Measurements from ENCODE around the gene RGS6. TPM values are rescaled to one million over a fixed set of nuclear protein-coding genes. Genes with fewer than 3 reads are reported as not detected.

RGS6 gene
- total RNA-seq, 1 donor from 2014 or later, result 0.24 TPM

DNA sequence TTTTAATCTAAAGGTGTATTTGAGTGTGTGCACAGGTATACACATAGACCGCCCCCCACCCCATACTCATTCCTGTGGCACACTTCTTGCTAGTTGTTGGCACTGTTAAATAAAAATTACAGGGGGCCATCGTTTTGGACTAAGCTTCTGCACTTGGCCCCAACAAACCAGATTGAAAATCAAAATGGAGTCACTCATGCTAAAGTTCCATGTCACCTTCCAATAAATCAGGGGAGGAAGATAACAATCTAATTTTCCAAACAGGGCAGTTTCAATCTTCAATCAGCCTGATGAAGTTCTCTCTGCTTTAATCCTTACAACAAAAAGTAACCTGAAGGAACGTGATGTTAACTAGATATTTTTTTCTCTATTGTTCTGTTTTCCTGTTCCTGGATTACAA lies 78.2 kb downstream of the RGS6 start:
- Mint-ChIP-seq H3K36me3 (ENCODE audit: unreplicated experiment) (no peaks in the 10 kb centered on the region), H3K4me1 (ENCODE audit: unreplicated experiment) (no peaks in the 10 kb centered on the region), H3K9me3 (ENCODE audit: unreplicated experiment) (peaks cover 4% of the 10 kb centered on the region), H3K4me3 (ENCODE audit: unreplicated experiment) (no peak overlapping the region), H3K27me3 (ENCODE audit: unreplicated experiment) (no peaks in the 10 kb centered on the region), H3K27ac (ENCODE audit: unreplicated experiment) (no peak overlapping the region)
- no peak for TF ChIP-seq CTCF (IDR thresholded peaks at IDR 0.05)
- DNase-seq (ENCODE audit: extremely low spot score, unreplicated experiment), result no peak

GRCh38 chr14:72013721-72014345 lies 81.6 kb downstream of the RGS6 start:
- DNase-seq (ENCODE audit: extremely low spot score, unreplicated experiment), result no peak
- Mint-ChIP-seq H3K4me3 (ENCODE audit: unreplicated experiment) (no peak overlapping the region), H3K27me3 (ENCODE audit: unreplicated experiment) (no peaks in the 10 kb centered on the region), H3K4me1 (ENCODE audit: unreplicated experiment) (no peaks in the 10 kb centered on the region), H3K36me3 (ENCODE audit: unreplicated experiment) (no peaks in the 10 kb centered on the region), H3K9me3 (ENCODE audit: unreplicated experiment) (no peaks in the 10 kb centered on the region), H3K27ac (ENCODE audit: unreplicated experiment) (no peak overlapping the region)
- TF ChIP-seq CTCF (IDR thresholded peaks at IDR 0.05), result no peak

- no peak for DNase-seq (ENCODE audit: extremely low spot score, unreplicated experiment)
- Mint-ChIP-seq H3K9me3 (ENCODE audit: unreplicated experiment) (no peaks in the 10 kb centered on the region), H3K27me3 (ENCODE audit: unreplicated experiment) (no peaks in the 10 kb centered on the region), H3K27ac (ENCODE audit: unreplicated experiment) (no peak overlapping the region), H3K4me3 (ENCODE audit: unreplicated experiment) (no peak overlapping the region), H3K36me3 (ENCODE audit: unreplicated experiment) (no peaks in the 10 kb centered on the region), H3K4me1 (ENCODE audit: unreplicated experiment) (no peaks in the 10 kb centered on the region)
- no peak for TF ChIP-seq CTCF (IDR thresholded peaks at IDR 0.05)
Measured at GRCh38 chr14:72014486-72014885, 82.3 kb downstream of the RGS6 start.

GRCh38 chr14:72017290-72017689 lies 85.1 kb downstream of the RGS6 start:
- TF ChIP-seq CTCF (IDR thresholded peaks at IDR 0.05), result no peak
- Mint-ChIP-seq H3K4me1 (ENCODE audit: unreplicated experiment) (no peaks in the 10 kb centered on the region), H3K9me3 (ENCODE audit: unreplicated experiment) (no peaks in the 10 kb centered on the region), H3K27me3 (ENCODE audit: unreplicated experiment) (no peaks in the 10 kb centered on the region), H3K4me3 (ENCODE audit: unreplicated experiment) (no peak overlapping the region), H3K36me3 (ENCODE audit: unreplicated experiment) (no peaks in the 10 kb centered on the region), H3K27ac (ENCODE audit: unreplicated experiment) (no peak overlapping the region)
- no peak for DNase-seq (ENCODE audit: extremely low spot score, unreplicated experiment)

- Mint-ChIP-seq H3K27me3 (ENCODE audit: unreplicated experiment) (no peaks in the 10 kb centered on the region), H3K27ac (ENCODE audit: unreplicated experiment) (no peak overlapping the region), H3K4me1 (ENCODE audit: unreplicated experiment) (no peaks in the 10 kb centered on the region), H3K36me3 (ENCODE audit: unreplicated experiment) (no peaks in the 10 kb centered on the region), H3K9me3 (ENCODE audit: unreplicated experiment) (peaks cover 4% of the 10 kb centered on the region), H3K4me3 (ENCODE audit: unreplicated experiment) (no peak overlapping the region)
- no peak for DNase-seq (ENCODE audit: extremely low spot score, unreplicated experiment)
- no peak for TF ChIP-seq CTCF (IDR thresholded peaks at IDR 0.05)
Measured at GRCh38 chr14:72023128-72024042, 91.2 kb downstream of the RGS6 start.

Measured in osteocyte (in vitro differentiated cells).